ENCODE results near the gene NRG3.
"Not testable (repeated sequence)": the region's sequence is repeated elsewhere in the genome, so short reads cannot be mapped to it uniquely, and the experiment has no call there.

NRG3 gene

DNA sequence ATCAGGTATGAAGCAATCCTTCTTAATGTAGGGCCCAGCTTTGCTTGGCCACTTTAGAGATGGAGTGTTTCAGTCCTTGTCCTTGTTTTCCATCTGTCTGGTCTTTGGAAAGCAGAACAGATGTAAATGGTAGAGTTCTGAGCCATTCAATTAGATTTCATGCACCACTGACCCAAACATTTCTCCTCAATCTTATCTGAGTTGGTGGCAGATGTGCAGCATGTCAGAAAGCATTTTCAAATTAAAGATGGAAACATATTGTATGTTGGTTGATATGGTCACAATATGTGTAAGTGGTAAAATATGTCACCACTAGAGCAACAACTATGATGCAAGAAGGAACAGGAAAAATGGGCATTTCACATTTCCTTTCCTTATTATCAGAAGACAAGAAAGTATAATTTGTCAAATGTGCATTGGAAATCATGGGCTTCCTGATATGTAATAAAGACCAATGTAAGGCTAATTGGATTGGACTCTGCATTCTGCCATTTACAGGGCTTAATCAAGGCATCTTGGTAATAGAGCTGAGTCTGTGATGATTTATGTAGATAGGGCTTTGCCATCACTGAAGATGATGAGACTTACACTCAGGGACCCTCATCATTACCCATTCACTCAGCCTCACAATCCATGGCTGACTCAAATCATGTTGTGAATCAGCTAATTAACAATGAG lies 750.7 kb downstream of the NRG3 start:
- no peak for DNase-seq

DNA sequence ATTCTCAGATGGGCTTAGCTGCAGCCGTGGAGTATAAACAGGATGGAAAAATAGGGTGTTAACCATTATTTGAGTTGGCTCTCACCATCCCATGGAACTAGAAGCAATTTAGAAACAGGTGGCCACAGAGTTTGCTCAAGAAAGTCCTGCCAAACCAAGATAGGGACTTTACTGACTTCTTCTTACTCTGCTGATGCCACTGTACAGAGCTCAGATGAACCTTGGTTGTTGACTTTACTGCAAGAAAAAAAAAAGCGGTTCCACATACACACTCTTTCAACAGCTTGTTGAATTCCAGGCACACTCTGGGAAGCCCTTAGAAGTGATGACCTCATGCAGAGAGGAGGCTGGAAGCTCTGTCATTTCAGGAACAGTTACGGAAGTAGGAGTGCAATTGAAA lies 753.4 kb downstream of the NRG3 start:
- DNase-seq = no peak

GRCh38 chr10:82643076-82643475 lies 768.1 kb downstream of the NRG3 start:
- DNase-seq = no peak

DNA sequence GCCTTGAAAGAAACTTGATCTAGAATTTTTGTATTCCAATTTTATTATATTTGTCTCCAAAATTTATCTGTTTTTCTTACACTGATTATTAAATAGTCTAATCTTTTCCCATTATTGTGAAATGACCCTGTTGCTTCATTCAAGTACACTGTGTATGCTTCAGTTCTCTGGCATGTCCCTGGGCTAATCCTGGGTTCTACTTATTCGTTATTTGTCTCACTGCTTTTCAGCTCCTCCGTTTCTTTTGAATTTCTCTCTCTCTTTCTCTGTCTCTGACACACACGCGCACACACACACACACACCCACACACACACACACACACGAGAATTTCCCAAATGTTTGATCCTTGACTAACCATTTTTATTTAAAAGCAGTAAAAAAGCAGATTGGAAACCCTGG lies 768.6 kb downstream of the NRG3 start:
- no peak for DNase-seq

DNA sequence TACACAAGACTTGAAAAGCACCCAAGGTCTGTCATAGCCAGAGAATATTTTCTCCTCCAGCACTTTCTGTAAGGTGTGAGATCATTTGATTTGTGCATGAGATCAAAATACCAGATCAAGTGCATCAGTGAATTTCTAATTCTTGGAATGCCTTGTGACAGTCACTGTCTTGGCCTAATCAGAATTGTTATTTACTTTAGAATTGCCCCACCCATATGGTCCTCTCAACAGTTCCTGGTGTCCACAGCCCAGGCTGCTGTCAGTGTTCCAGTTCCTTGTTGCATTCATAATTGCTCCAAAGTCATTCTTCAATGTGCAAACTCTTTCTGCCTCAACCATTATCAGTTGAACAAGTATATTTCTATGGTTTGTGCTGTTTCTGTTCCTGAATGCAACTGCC lies 770.2 kb downstream of the NRG3 start:
- DNase-seq = no peak

- DNase-seq = no peak
Observed at GRCh38 chr10:82653244-82654155, 778.5 kb downstream of the NRG3 start.

DNA sequence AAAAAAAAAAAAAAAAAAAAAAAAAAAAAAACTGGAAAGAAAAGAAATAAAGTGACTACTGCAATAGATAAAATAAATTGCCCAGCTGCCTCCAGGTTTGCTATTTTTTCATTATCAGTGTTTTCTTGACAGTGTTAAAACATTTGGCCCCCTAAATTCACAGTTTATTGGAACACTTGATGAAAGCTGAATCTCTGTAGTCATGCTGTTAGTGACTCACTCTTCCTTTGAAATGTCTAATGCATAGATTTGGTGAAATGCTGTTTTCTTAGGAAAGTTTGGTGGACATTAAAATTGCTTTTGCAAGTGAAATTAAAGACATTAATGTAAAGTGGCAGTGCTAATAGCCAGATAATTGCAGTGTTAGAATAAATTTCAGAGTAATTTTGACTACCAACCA lies 785.2 kb downstream of the NRG3 start:
- DNase-seq = no peak

GRCh38 chr10:82660986-82661385 lies 786.0 kb downstream of the NRG3 start:
- no peak for DNase-seq

DNA sequence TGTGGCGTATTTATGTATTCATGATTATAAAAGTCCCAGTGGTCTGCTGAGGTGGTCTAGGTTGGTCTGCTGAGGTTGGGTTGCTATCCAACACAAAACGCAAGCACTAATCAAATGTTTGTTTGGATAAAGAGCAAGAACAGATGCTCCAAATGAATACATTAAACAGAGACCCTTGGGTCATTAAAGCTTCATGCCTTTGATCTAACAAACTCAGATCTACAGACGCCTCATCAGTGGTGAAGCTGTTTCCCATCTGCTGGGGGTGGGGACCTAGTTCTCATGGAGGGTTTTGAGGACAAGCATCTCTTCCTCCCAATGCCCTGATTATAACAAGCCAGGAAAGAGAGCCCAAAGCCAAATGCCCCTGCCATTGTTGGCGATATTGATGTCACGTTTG lies 786.7 kb downstream of the NRG3 start:
- DNase-seq = no peak

DNA sequence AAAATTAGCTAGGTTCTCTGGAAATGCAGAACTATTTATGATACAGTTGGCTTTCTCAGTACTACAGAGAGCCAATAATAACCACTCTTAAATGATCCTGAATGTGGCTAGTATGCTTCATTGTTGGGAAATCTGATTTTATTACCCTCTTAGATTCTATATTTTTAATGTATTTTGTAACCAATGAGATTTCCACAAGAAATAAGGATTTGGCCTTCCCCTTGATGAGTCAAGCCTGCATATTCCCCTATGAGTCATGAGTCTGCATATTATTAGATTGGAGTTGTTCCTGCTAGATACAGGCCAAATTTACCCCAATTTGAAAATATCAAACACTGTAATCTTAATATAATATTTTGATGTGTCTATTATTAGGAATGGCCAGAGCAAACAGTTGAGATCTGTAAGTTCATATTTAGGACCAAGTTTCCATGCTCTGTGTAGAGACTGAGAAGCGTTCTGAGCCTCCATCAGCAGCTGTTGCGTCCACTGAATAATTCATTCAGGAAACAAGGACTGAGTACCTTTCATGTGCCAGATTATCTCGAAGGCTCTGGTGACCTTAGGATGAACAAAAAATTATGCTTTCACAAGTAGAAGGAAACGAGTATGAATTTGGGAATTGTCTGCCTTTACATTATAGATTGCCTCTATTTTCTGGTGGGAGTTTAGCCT lies 793.4 kb downstream of the NRG3 start:
- no peak for DNase-seq

DNA sequence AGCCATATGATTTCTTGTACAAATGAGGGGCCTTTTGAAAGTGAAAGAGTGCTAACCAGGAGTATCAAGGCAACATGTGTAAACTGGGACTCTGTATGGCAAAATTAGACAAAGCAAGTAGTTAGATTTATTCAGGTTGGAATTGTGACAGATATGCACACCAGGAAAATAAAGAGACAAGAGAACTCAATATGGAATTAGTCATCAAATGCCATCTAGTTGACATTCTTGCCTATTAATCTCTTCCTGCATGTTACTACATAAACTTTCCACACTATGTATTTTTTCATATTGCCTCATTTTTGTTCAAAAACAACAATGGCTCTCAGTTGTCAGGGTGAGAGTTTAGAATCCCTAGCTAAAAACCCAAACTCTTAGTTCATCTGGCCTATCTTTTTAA lies 799.0 kb downstream of the NRG3 start:
- no peak for DNase-seq

GRCh38 chr10:82677932-82678331 lies 802.9 kb downstream of the NRG3 start:
- DNase-seq = not testable (repeated sequence)

- not testable (repeated sequence) for DNase-seq
Observed at GRCh38 chr10:82678451-82678850, 803.5 kb downstream of the NRG3 start.

DNA sequence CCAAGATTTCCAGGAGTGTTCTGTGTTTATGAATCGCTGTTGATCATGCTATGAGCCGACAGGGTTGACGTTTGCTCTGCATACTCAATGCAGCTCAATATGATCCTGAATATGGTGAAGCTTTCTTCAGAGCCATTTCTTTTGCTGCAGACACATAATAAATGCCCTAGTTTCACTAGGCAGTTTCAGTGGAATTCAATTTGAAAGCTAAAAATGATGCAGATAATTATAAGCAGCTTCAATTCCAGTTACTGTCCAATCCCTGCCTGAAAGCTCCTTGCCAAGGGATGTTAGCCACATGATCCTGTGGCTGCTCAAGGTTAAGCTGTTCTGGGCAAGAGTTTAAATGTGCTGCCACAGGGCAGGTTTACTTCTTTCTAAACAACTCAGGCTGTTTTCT lies 805.6 kb downstream of the NRG3 start:
- no peak for DNase-seq

- DNase-seq = no peak
Observed at GRCh38 chr10:82683945-82684344, 809.0 kb downstream of the NRG3 start.

DNA sequence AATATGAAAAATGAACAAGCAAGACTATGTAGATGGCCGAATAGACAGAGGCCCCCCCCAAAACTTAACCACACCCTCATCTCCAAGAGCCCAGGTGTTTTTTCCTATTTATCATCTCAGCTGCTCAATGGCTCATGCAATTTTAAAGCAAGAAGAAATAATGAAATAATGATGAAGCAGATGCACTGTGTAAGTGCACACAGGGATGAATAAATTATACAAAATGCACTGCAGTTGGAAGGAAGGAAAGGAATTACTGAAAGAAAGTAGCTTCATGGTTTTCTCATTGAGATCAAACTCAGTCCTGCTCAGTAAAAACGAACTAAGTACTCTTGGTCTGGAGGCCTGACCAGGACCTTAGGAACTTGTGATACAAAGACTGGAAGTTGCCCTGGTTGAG lies 810.1 kb downstream of the NRG3 start:
- DNase-seq = no peak

DNA sequence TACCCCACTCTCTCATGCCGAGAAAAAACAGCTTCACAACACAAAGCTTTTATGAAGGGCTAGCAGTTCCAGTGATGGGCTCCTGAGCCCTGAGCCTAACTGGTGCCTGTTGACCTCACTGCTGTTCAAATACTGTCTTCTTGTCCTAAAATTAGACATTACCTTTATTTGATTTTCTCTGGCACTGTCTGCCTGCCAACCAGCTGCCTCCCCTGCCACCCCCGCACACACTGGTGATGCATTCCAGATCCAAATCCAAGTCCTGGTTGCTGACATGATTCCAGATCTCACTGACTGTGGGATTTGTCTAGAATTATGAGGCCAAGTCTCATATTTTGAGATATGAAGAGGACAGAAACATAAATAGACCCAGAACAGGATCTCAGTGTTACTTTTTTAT lies 816.2 kb downstream of the NRG3 start:
- DNase-seq = no peak

- DNase-seq = no peak
Observed at GRCh38 chr10:82692458-82692857, 817.5 kb downstream of the NRG3 start.

DNA sequence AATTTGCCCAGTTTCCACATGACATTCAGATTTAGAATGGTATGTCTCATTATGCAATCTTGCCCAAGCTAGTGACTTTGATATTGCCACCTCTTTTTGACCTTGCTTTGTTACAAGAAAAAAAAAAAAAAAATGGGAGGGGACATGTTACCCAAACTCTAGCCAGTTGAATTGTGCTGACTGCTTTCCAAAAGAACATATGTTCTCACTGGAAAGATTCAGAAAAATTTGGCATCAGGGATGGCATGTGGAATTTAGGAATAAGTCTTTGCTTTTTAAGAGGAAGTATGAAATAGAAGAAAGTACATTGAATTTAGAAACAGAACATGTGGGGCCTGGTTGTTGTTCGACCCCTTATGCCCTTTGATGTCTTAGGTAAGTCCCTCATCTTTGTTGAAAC lies 846.8 kb downstream of the NRG3 start:
- DNase-seq = no peak

- DNase-seq = no peak
Observed at GRCh38 chr10:82722273-82722672, 847.3 kb downstream of the NRG3 start.

DNA sequence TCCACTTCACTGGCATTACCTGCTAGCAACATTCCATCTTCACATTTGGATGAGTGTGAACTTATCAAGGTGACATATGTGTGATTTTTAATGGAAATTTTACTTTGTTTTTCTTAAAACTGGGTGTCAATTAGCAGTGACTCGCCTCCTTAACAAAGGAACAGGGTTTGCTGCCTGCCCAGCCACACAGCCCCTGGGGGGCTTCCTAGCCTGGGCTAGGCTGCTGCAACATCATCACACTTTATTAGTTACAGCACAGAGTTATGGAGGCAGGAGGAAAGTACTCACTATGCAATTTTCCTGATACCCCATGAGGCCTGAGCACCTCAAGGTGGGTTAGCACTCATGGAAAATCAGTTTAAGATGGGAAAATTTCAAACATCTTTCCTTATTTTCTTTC lies 861.3 kb downstream of the NRG3 start:
- DNase-seq = no peak

GRCh38 chr10:82737549-82737948 lies 862.6 kb downstream of the NRG3 start:
- no peak for DNase-seq

GRCh38 chr10:82738592-82738991 lies 863.6 kb downstream of the NRG3 start:
- DNase-seq = no peak

DNA sequence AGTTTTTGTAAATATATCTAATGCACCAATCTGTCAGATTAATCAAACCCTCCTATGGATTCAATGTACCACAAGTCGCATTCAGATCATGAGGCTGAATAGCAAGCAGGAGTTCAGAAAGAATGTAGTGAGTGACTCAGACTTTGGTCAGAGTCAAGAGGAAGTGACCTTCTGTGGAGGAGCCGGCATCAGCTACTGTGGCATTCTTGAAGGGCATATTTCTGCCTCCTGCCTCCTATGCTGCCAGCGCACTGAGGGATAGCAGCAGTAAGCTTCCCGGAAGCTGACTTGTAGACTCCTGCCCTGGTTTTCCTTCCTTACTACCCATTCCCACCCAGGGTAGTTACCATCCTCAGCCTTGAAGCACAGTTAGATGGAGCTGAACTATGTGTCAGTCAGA lies 867.5 kb downstream of the NRG3 start:
- DNase-seq = no peak
